ENCODE data around the gene LRRC8C.
A peak's percentile ranks its signal among the peaks of the same experiment; 100 is the strongest.

LRRC8C gene

GRCh38 chr1:89759036-89759435 lies 126.1 kb downstream of the LRRC8C start:
- DNase-seq (ENCODE audit: extremely low spot score) = no peak
- TF ChIP-seq, protein P1, sequence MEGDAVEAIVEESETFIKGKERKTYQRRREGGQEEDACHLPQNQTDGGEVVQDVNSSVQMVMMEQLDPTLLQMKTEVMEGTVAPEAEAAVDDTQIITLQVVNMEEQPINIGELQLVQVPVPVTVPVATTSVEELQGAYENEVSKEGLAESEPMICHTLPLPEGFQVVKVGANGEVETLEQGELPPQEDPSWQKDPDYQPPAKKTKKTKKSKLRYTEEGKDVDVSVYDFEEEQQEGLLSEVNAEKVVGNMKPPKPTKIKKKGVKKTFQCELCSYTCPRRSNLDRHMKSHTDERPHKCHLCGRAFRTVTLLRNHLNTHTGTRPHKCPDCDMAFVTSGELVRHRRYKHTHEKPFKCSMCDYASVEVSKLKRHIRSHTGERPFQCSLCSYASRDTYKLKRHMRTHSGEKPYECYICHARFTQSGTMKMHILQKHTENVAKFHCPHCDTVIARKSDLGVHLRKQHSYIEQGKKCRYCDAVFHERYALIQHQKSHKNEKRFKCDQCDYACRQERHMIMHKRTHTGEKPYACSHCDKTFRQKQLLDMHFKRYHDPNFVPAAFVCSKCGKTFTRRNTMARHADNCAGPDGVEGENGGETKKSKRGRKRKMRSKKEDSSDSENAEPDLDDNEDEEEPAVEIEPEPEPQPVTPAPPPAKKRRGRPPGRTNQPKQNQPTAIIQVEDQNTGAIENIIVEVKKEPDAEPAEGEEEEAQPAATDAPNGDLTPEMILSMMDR (IDR thresholded peaks at IDR 0.05; ENCODE audit: control extremely low read depth, extremely low read depth, low read depth, missing control alignments) = no peak

DNA sequence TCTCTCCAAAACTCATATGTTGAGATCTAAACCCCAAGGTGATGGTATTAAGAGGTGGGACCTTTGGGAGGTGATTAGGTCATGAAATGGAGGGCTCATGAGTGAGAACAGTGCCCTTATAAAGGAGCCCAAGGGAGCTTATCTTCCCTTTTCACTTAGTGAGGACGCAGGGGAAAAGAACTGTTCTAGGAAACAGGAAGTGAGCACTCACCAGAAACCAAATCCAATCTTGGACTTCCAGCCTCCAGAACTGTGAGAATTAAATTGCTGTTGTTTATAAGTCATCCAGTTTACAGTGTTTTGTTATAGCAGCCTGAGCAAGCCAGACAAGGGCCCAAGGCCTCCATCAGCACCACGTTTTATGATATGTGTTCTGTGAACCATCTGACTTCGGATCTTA lies 127.6 kb downstream of the LRRC8C start:
- no peak for DNase-seq (ENCODE audit: extremely low spot score)
- TF ChIP-seq, protein P1 (IDR thresholded peaks at IDR 0.05; ENCODE audit: control extremely low read depth, extremely low read depth, low read depth, missing control alignments) = no peak
- ChIA-PET POLR2A (no interaction called here), CTCF (interaction anchor here (2.3 kb wide), 1 partner anchor 277 kb away, joined by 8 read pairs; no protein-coding TSS in a partner anchor)

More at GRCh38 chr1:89759036-89759435, 126.1 kb downstream of the LRRC8C start:
- CTCF ChIA-PET = interaction anchor here (0.8 to 2.3 kb wide), 5 partner anchors 15 to 761 kb away, joined by 3 to 8 read pairs (median 3); partner anchors contain the start of gene LRRC8C
- POLR2A ChIA-PET = no interaction called here

- DNase-seq (ENCODE audit: extremely low spot score) = no peak
- TF ChIP-seq, protein P1 (IDR thresholded peaks at IDR 0.05; ENCODE audit: control extremely low read depth, extremely low read depth, low read depth, missing control alignments) = no peak
- CTCF ChIA-PET = interaction anchor here (1.1 to 5.3 kb wide), 11 partner anchors 21 to 201 kb away, joined by 3 to 105 read pairs (median 14); partner anchors contain the start of gene LRRC8C
- POLR2A ChIA-PET = no interaction called here
Observed at GRCh38 chr1:89761338-89761737, 128.4 kb downstream of the LRRC8C start.

DNA sequence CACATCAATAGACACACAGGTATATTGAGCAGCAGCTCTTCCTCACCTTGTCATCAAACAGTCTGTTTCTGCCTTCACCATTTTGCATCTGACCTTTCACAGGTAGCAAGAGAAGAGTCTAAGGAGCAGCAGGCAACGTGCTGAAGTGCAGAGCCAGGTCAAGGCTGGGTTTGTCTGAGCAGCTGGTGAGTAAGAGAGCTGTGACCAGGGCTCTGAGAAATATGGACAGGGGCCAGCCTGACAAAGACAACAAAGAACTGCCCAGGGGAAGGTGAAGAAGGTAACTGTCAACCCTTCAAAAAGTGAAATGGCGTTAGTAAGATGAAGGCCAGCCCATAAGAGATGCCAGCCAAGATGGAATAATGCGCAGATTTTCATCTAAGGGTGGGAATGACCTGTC lies 129.0 kb downstream of the LRRC8C start:
- no peak for DNase-seq (ENCODE audit: extremely low spot score)
- CTCF ChIA-PET = interaction anchor here (0.9 to 5.3 kb wide), 34 partner anchors 9 to 296 kb away, joined by 3 to 105 read pairs (median 6); partner anchors contain the start of gene LRRC8C
- POLR2A ChIA-PET = no interaction called here
- TF ChIP-seq, protein P1 (IDR thresholded peaks at IDR 0.05; ENCODE audit: control extremely low read depth, extremely low read depth, low read depth, missing control alignments) = no peak

DNA sequence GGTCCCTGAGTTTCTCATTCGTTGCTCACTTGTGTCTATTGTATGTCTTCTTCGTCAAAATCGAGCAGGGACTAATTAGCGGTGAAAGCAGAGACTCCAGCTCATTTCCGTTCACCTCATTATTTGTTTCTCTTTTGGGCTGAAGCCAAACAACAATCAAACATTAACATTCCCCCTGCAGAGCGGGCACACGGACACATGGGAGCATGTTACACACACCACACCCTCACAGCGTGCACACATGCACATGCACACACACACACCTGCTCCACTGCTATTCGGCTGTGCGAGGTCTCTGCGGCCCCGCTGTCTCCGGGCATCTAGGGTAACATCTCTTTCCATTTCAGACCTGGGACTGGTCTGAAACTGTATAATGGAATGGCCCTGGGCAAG lies 129.5 kb downstream of the LRRC8C start:
- POLR2A ChIA-PET = interaction anchor here (0.6 to 1.3 kb wide), 2 partner anchors 18 to 237 kb away, joined by 3 to 4 read pairs; no protein-coding TSS in a partner anchor
- DNase-seq (ENCODE audit: extremely low spot score) = no peak
- TF ChIP-seq, protein P1 (IDR thresholded peaks at IDR 0.05; ENCODE audit: control extremely low read depth, extremely low read depth, low read depth, missing control alignments) = no peak
- CTCF ChIA-PET = interaction anchor here (0.7 to 5.3 kb wide), 76 partner anchors 7 to 741 kb away, joined by 3 to 105 read pairs (median 5); partner anchors contain the start of gene LRRC8C

DNA sequence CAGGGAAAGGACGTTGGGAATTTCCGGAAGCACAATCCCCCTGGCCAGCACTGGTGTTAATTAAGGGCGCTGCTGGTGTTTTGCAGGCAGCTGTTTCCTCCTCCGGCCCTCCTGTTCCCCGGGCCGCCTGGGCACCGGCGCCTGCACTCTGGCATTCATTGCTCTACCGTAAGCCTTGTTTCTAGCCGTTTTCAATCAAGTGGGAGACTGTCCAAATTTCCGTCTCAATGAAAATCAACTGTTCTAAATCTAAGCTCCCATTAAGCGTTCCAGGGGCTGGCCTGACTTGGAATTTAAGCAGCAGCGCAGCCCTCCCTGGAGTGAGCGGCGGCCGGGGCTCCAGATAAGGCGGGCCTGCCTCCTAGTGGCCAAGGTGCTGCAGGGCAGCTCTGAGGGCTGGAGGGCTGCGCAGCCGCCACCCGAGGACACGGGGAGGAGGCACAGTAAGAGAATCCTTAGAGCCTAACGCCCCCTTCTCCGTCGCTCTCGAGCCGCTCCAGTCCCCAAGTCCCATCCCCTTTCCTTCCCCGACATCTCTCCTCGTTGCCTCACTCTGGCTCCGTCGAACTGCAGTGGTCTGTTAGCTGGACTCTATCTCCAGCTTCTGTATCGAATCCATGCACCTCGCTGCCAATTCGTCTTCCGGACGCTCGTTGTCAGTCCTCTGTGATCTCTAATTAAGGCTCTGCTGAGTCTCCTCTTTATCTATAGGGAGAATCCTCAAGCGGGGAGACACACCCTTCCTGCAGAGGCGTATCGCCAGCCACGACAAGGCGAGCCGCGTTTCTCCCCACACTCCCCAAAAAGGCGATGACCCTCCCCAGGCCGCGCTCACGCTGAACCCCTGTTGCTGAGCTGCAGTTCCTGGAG lies 130.1 kb downstream of the LRRC8C start:
- POLR2A ChIA-PET = interaction anchor here (0.6 to 1.3 kb wide), 2 partner anchors 18 to 237 kb away, joined by 3 to 4 read pairs; no protein-coding TSS in a partner anchor
- CTCF ChIA-PET = interaction anchor here (0.7 to 5.3 kb wide), 94 partner anchors 8 to 789 kb away, joined by 3 to 105 read pairs (median 5); partner anchors contain the start of gene LRRC8C
- TF ChIP-seq, protein P1 (IDR thresholded peaks at IDR 0.05; ENCODE audit: control extremely low read depth, extremely low read depth, low read depth, missing control alignments) = peak; percentile 100
- DNase-seq (ENCODE audit: extremely low spot score) = peak; percentile 88

Data from GM10248 (cell line).